ENCODE data around the gene DPPA5. TPM values are rescaled to one million over a fixed set of nuclear protein-coding genes. Genes with fewer than 3 reads are reported as not detected.

Gene DPPA5
- total and polyA plus RNA-seq, 2 of the 13 experiments (the other 11 are each of a cell fraction or from before 2014, with no cell fraction given): not detected

DNA sequence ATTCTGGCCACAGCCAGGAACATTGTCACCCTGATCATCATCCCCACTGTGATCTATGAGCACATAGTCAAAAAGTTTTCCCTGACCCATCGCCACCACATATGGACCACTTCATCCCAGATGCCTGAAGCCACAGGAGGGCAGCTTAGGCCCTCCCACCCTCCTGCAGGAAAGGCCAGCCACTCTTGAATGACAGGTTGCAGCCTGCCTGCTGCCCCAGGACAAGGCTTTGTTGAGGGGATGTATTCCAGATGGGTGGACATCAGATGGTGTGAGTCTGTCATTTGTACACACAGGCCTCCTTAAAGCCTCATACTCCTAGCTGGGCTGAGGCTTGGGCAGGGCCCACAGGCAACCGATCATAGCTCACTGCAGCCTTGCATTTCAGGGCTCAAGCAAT, 30.8 kb downstream of the DPPA5 start:
- ATAC-seq (no peak), FAIRE-seq (no peak), DNase-seq (ENCODE audit: low spot score) (no peak)
- H3K4me2 ChIP-seq (ENCODE audit: low read depth, low read length): no peak overlapping the region
- no peaks in the 10 kb centered on the region for H3K36me3 ChIP-seq (replicated peaks in 1 of 2; ENCODE audit: control insufficient read depth in 1 of 2, insufficient read depth in 2 of 2, low read length in 2 of 2)
- H3K9ac ChIP-seq (ENCODE audit: insufficient read depth, low read depth, low read length): no peak overlapping the region
- no peaks in the 10 kb centered on the region for H3K9me3 ChIP-seq (ENCODE audit: low read length)
- TF ChIP-seq MED1 (CRISPR knock-in tag; IDR thresholded peaks at IDR 0.05) (no peak), GPN1 (CRISPR knock-in tag; IDR thresholded peaks at IDR 0.05; ENCODE audit: borderline replicate concordance) (no peak), FOXM1 (CRISPR knock-in tag; IDR thresholded peaks at IDR 0.05) (no peak), MAFK (conservative IDR thresholded peaks at IDR 0.05 in 1 of 2, IDR thresholded peaks at IDR 0.05 in 1 of 2; ENCODE audit: low read length in 2 of 2) (no peak), XBP1 (CRISPR knock-in tag; IDR thresholded peaks at IDR 0.05) (no peak)
- TF ChIP-seq, protein P1, sequence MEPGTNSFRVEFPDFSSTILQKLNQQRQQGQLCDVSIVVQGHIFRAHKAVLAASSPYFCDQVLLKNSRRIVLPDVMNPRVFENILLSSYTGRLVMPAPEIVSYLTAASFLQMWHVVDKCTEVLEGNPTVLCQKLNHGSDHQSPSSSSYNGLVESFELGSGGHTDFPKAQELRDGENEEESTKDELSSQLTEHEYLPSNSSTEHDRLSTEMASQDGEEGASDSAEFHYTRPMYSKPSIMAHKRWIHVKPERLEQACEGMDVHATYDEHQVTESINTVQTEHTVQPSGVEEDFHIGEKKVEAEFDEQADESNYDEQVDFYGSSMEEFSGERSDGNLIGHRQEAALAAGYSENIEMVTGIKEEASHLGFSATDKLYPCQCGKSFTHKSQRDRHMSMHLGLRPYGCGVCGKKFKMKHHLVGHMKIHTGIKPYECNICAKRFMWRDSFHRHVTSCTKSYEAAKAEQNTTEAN (CRISPR knock-in tag; conservative IDR thresholded peaks at IDR 0.05): no peak
- no peak overlapping the region for H2AFZ ChIP-seq (ENCODE audit: low read length)
- no peaks in the 10 kb centered on the region; a peak in 1 of 5 replicates for H3K27me3 ChIP-seq (ENCODE audit: control insufficient read depth in 1 of 2, insufficient read depth in 2 of 2, low read length in 2 of 2)
- BruUV-seq (replicated peaks): no TSS peak
- H3K4me3 ChIP-seq (replicated peaks in 1 of 3; ENCODE audit: insufficient read depth in 1 of 3, low read depth in 2 of 3, low read length in 3 of 3): no peak overlapping the region
- no peak overlapping the region for H3K27ac ChIP-seq (ENCODE audit: extremely low read length, insufficient read depth, low read length)
- ChIA-PET POLR2A (no interaction called here), CTCF (ENCODE audit: low intra/inter-chr PET ratio, low total read pairs) (no interaction called here)
- H3K79me2 ChIP-seq (ENCODE audit: insufficient read depth, low read length): no peaks in the 10 kb centered on the region
- WGBS (ENCODE audit: low lambda C conversion rate): 0% methylated on average over 1 of the region's 2 CpGs
- H3K4me1 ChIP-seq (ENCODE audit: insufficient read depth, low read length): no peaks in the 10 kb centered on the region
- H4K20me1 ChIP-seq (ENCODE audit: insufficient read depth, low read length): no peaks in the 10 kb centered on the region
- in situ Hi-C loops (cut with HindIII; ENCODE audit: extremely low pct_ligation_motif_present, low pct_unique_long_range_greater_than_20kb) (no loop called here), intact Hi-C loops (cut with micrococcal nuclease; ENCODE audit: unreplicated experiment) (no loop called here)

DNA sequence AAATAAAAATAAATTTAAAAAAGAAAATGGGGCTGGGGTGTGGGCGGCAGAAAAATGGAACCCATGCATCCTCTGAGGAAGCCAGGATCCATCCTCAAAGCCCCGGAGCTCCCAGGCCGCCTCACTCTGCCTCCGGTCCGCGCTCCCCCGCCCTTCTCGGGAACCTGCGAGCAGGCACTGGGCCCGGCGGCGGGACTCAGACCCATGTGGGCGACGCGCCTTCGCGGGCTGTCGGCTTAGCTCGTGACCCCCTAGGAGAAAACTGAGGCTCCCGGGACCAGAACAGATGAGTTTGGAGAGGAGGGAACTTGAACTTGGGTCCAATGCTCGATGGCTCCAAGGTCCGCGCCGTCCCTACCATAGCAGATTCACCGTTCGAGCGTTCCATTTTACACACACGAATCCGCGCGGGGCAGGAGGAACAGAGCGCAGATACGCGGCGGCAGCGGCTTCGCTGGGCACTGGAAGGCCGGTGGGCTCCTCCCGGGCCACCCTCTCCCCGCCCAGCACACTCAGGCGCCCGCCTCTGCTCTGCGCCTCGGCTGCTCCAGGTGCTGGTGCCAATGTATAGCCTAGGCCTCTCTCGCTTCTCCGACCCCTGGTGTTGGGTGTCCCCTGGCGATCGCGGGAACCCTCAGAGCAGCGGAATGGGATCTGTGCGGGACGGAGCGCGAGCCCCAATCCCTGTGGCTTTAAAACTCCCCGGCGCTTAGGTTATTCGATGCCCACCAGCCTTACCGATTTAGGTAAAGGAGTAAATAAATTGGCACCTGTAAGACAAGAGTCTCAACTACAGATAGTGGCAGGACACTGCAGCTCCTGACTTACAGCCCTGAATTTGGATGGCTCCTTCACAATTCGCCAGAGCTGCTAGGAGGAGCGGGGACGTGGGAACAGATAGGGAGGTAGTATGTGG, 39.2 kb downstream of the DPPA5 start:
- Histone ChIP-seq H3K4me2 (ENCODE audit: low read depth, low read length) (no peak overlapping the region), H3K27me3 (ENCODE audit: control insufficient read depth in 1 of 2, insufficient read depth in 2 of 2, low read length in 2 of 2) (peaks cover 0 to 4% of the 10 kb centered on the region in 2 experiments; a peak in 1 of 5 replicates), H3K9ac (ENCODE audit: insufficient read depth, low read depth, low read length) (no peak overlapping the region), H3K79me2 (ENCODE audit: insufficient read depth, low read length) (no peaks in the 10 kb centered on the region), H3K36me3 (replicated peaks in 1 of 2; ENCODE audit: control insufficient read depth in 1 of 2, insufficient read depth in 2 of 2, low read length in 2 of 2) (no peaks in the 10 kb centered on the region), H3K4me1 (ENCODE audit: insufficient read depth, low read length) (no peaks in the 10 kb centered on the region), H3K27ac (ENCODE audit: extremely low read length, insufficient read depth, low read length) (no peak overlapping the region), H4K20me1 (ENCODE audit: insufficient read depth, low read length) (no peaks in the 10 kb centered on the region), H2AFZ (ENCODE audit: low read length) (no peak overlapping the region), H3K4me3 (replicated peaks in 1 of 3; ENCODE audit: insufficient read depth in 1 of 3, low read depth in 2 of 3, low read length in 3 of 3) (no peak overlapping the region), H3K9me3 (ENCODE audit: low read length) (no peaks in the 10 kb centered on the region)
- intact Hi-C loops (cut with micrococcal nuclease; ENCODE audit: unreplicated experiment) (no loop called here), in situ Hi-C loops (cut with HindIII; ENCODE audit: extremely low pct_ligation_motif_present, low pct_unique_long_range_greater_than_20kb) (no loop called here)
- no peak for DNase-seq (ENCODE audit: low spot score)
- WGBS (ENCODE audit: low lambda C conversion rate): 66% methylated on average over 49 of the region's 61 CpGs
- ChIA-PET CTCF (ENCODE audit: low intra/inter-chr PET ratio, low total read pairs) (no interaction called here), POLR2A (no interaction called here)
- ATAC-seq: no peak
- no peak for FAIRE-seq
- no TSS peak for BruUV-seq (replicated peaks)
- TF ChIP-seq, protein P2, sequence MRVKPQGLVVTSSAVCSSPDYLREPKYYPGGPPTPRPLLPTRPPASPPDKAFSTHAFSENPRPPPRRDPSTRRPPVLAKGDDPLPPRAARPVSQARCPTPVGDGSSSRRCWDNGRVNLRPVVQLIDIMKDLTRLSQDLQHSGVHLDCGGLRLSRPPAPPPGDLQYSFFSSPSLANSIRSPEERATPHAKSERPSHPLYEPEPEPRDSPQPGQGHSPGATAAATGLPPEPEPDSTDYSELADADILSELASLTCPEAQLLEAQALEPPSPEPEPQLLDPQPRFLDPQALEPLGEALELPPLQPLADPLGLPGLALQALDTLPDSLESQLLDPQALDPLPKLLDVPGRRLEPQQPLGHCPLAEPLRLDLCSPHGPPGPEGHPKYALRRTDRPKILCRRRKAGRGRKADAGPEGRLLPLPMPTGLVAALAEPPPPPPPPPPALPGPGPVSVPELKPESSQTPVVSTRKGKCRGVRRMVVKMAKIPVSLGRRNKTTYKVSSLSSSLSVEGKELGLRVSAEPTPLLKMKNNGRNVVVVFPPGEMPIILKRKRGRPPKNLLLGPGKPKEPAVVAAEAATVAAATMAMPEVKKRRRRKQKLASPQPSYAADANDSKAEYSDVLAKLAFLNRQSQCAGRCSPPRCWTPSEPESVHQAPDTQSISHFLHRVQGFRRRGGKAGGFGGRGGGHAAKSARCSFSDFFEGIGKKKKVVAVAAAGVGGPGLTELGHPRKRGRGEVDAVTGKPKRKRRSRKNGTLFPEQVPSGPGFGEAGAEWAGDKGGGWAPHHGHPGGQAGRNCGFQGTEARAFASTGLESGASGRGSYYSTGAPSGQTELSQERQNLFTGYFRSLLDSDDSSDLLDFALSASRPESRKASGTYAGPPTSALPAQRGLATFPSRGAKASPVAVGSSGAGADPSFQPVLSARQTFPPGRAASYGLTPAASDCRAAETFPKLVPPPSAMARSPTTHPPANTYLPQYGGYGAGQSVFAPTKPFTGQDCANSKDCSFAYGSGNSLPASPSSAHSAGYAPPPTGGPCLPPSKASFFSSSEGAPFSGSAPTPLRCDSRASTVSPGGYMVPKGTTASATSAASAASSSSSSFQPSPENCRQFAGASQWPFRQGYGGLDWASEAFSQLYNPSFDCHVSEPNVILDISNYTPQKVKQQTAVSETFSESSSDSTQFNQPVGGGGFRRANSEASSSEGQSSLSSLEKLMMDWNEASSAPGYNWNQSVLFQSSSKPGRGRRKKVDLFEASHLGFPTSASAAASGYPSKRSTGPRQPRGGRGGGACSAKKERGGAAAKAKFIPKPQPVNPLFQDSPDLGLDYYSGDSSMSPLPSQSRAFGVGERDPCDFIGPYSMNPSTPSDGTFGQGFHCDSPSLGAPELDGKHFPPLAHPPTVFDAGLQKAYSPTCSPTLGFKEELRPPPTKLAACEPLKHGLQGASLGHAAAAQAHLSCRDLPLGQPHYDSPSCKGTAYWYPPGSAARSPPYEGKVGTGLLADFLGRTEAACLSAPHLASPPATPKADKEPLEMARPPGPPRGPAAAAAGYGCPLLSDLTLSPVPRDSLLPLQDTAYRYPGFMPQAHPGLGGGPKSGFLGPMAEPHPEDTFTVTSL (CRISPR knock-in tag; IDR thresholded peaks at IDR 0.05; ENCODE audit: borderline replicate concordance): no peak
- no peak for TF ChIP-seq RFX5 (IDR thresholded peaks at IDR 0.05; ENCODE audit: low read depth, low read length)
- TF ChIP-seq SIX1 (CRISPR knock-in tag; IDR thresholded peaks at IDR 0.05; ENCODE audit: borderline replicate concordance): no peak

Data from HepG2 (cell line).